HEK293 (cell line): ENCODE measurements around the gene GNB1L.

Experiments used
- CTCF ChIA-PET: fragments of 350-600 bp; formaldehyde crosslinking; extraction: SDS; loops from one replicate; lab custom pipeline; 2021; ENCODE audit warnings: antibody characterized with exemption; lab: Yijun Ruan, JAX
- POLR2A ChIA-PET: fragments of 300-600 bp; formaldehyde crosslinking; extraction: SDS; loops from one replicate; lab custom pipeline; 2020; ENCODE audit warnings: antibody characterized with exemption, inconsistent platforms; lab: Yijun Ruan, JAX
- H3K27ac ChIP-seq: fragments of 200-500 bp; sonication (Bioruptor generic); 2 replicates; pipeline ENCODE4 v1.5.1; 2014; ENCODE audit warnings: low read depth, low read length, control low read depth, inconsistent platforms; ENCODE audit errors: extremely low read depth
- H3K36me3 ChIP-seq, 2 experiments: fragments of 200-500 bp in 1 of 2; sonication (Bioruptor generic) in 1 of 2; 1 replicate in 1 of 2; 2 replicates in 1 of 2; pipeline ENCODE4 v1.5.1; 2014 to 2017; ENCODE audit warnings: inconsistent platforms in 2 of 2, low read length in 2 of 2; ENCODE audit not compliant: control insufficient read depth in 2 of 2, insufficient read depth in 1 of 2
- H3K4me1 ChIP-seq: fragments of 200-500 bp; sonication (Bioruptor generic); 2 replicates; pipeline ENCODE4 v1.5.1; 2014; ENCODE audit warnings: mild to moderate bottlenecking, low read length, inconsistent platforms; ENCODE audit not compliant: control insufficient read depth, insufficient read depth
- H3K4me3 ChIP-seq: 2 replicates; pipeline ENCODE4 v1.5.1; 2011; ENCODE audit warnings: low read depth, mild to moderate bottlenecking, control low read depth, low read length, moderate library complexity
- H3K9me3 ChIP-seq: fragments of 200-500 bp; sonication (Bioruptor generic); 2 replicates; pipeline ENCODE4 v1.5.1; 2014; ENCODE audit warnings: low read depth, low read length, inconsistent platforms; ENCODE audit not compliant: control insufficient read depth, insufficient read depth
- BCL11B ChIP-seq: fragments of 450-650 bp; formaldehyde crosslinking; IDR thresholded peaks from 2 replicates; pipeline ENCODE4 v1.5.1; 2016; ENCODE audit warnings: low read depth, missing biosample characterization, missing genetic modification characterization
- GLI2 ChIP-seq: fragments of 450-650 bp; formaldehyde crosslinking; IDR thresholded peaks from 2 replicates; pipeline ENCODE4; 2017; ENCODE audit warnings: missing biosample characterization, missing genetic modification characterization, low read depth, borderline replicate concordance
- GLI4 ChIP-seq: fragments of 450-650 bp; formaldehyde crosslinking; IDR thresholded peaks from 2 replicates; pipeline ENCODE4 v1.5.1; 2016; ENCODE audit warnings: missing biosample characterization, missing genetic modification characterization
- PRDM4 ChIP-seq: fragments of 450-650 bp; formaldehyde crosslinking; IDR thresholded peaks from 2 replicates; pipeline ENCODE4 v1.5.1; 2017; ENCODE audit warnings: missing biosample characterization, missing genetic modification characterization
- RBAK ChIP-seq: fragments of 450-650 bp; formaldehyde crosslinking; IDR thresholded peaks from 2 replicates; pipeline ENCODE4 v1.5.1; 2016; ENCODE audit warnings: missing biosample characterization, missing genetic modification characterization
- SALL2 ChIP-seq: fragments of 450-650 bp; formaldehyde crosslinking; IDR thresholded peaks from 2 replicates; pipeline ENCODE4 v1.5.0; 2017; ENCODE audit warnings: missing biosample characterization, mild to moderate bottlenecking, missing genetic modification characterization, borderline replicate concordance
- SCRT2 ChIP-seq: fragments of 450-650 bp; formaldehyde crosslinking; IDR thresholded peaks from 2 replicates; pipeline ENCODE4 v1.5.1; 2016; ENCODE audit warnings: missing biosample characterization, missing genetic modification characterization
- WT1 ChIP-seq: fragments of 450-650 bp; formaldehyde crosslinking; IDR thresholded peaks from 2 replicates; pipeline ENCODE4 v1.5.1; 2016; ENCODE audit warnings: missing biosample characterization, missing genetic modification characterization
- ZNF121 ChIP-seq: fragments of 450-650 bp; formaldehyde crosslinking; IDR thresholded peaks from 2 replicates; pipeline ENCODE4 v1.5.1; 2016; ENCODE audit warnings: missing biosample characterization, missing genetic modification characterization
- ZNF138 ChIP-seq: fragments of 450-650 bp; formaldehyde crosslinking; IDR thresholded peaks from 2 replicates; pipeline ENCODE4 v1.5.1; 2016; ENCODE audit warnings: missing biosample characterization, missing genetic modification characterization, borderline replicate concordance
- ZNF148 ChIP-seq: fragments of 450-650 bp; formaldehyde crosslinking; IDR thresholded peaks from 2 replicates; pipeline ENCODE4 v1.5.0; 2017; ENCODE audit warnings: missing biosample characterization, missing genetic modification characterization, borderline replicate concordance
- ZNF19 ChIP-seq: fragments of 450-650 bp; formaldehyde crosslinking; IDR thresholded peaks from 2 replicates; pipeline ENCODE4; 2016; ENCODE audit warnings: missing biosample characterization, missing genetic modification characterization, low read depth
- ZNF274 ChIP-seq, 2 experiments: fragments of 200-500 bp in 1 of 2; fragments of 450-650 bp in 1 of 2; sonication (Bioruptor generic) in 1 of 2; formaldehyde crosslinking in 1 of 2; IDR thresholded peaks; 2 replicates each; pipeline versions ENCODE4 v1.5.1 to v1.6.1; 2014 to 2016; ENCODE audit warnings: borderline replicate concordance in 1 of 2, inconsistent platforms in 1 of 2, low read length in 1 of 2, missing biosample characterization in 1 of 2, missing genetic modification characterization in 1 of 2
- ZNF354C ChIP-seq: fragments of 450-650 bp; formaldehyde crosslinking; IDR thresholded peaks from 2 replicates; pipeline ENCODE4 v1.5.1; 2016; ENCODE audit warnings: missing biosample characterization, missing genetic modification characterization, low read depth, borderline replicate concordance
- ZNF394 ChIP-seq: fragments of 450-650 bp; formaldehyde crosslinking; IDR thresholded peaks from 2 replicates; pipeline ENCODE4 v1.5.1; 2016; ENCODE audit warnings: missing biosample characterization, missing genetic modification characterization, mild to moderate bottlenecking, moderate library complexity, borderline replicate concordance
- ZNF416 ChIP-seq: fragments of 450-650 bp; formaldehyde crosslinking; IDR thresholded peaks from 2 replicates; pipeline ENCODE4 v1.5.1; 2016; ENCODE audit warnings: missing biosample characterization, missing genetic modification characterization
- ZNF449 ChIP-seq: fragments of 450-650 bp; formaldehyde crosslinking; IDR thresholded peaks from 2 replicates; pipeline ENCODE4 v1.5.1; 2017; ENCODE audit warnings: missing biosample characterization, mild to moderate bottlenecking, missing genetic modification characterization, moderate library complexity
- ZNF585B ChIP-seq: fragments of 450-650 bp; formaldehyde crosslinking; IDR thresholded peaks from 2 replicates; pipeline ENCODE4 v1.5.1; 2016; ENCODE audit warnings: missing biosample characterization, missing genetic modification characterization
- ZNF596 ChIP-seq: fragments of 450-650 bp; IDR thresholded peaks from 2 replicates; pipeline ENCODE4 v1.5.0; 2018; ENCODE audit warnings: missing biosample characterization, mild to moderate bottlenecking, missing genetic modification characterization, moderate library complexity
- ZNF626 ChIP-seq: fragments of 450-650 bp; sonication (Bioruptor Pico); formaldehyde crosslinking; IDR thresholded peaks from 2 replicates; pipeline ENCODE4 v1.5.1; 2018; ENCODE audit warnings: missing biosample characterization, missing genetic modification characterization, inconsistent platforms
- ZNF707 ChIP-seq: fragments of 450-650 bp; formaldehyde crosslinking; IDR thresholded peaks from 2 replicates; pipeline ENCODE4 v1.5.1; 2016; ENCODE audit warnings: missing biosample characterization, missing genetic modification characterization

GNB1L gene

GRCh38 chr22:19828035-19828401 is 26.7 kb downstream of the GNB1L start:
- Histone ChIP-seq H3K27ac (no peak overlapping the region), H3K36me3 (no peaks in the 10 kb centered on the region), H3K9me3 (no peaks in the 10 kb centered on the region), H3K4me3 (no peak overlapping the region), H3K4me1 (no peaks in the 10 kb centered on the region)
- TF ChIP-seq ZNF626 (tag by site-specific recombination) (no peak), ZNF596 (tag by site-specific recombination) (no peak), SCRT2 (tag by site-specific recombination) (no peak), ZNF707 (tag by site-specific recombination) (no peak), ZNF274 (IDR thresholded peaks at IDR 0.05; ENCODE audit: low read length) (no peak), ZNF274 (tag by site-specific recombination; IDR thresholded peaks at IDR 0.05; ENCODE audit: borderline replicate concordance) (no peak), RBAK (tag by site-specific recombination) (no peak), PRDM4 (tag by site-specific recombination) (no peak), ZNF121 (tag by site-specific recombination) (no peak), ZNF394 (tag by site-specific recombination) (no peak), GLI2 (no peak), ZNF354C (tag by site-specific recombination) (no peak), ZNF416 (tag by site-specific recombination) (no peak), ZNF585B (tag by site-specific recombination) (no peak), SALL2 (no peak), ZNF19 (tag by site-specific recombination) (no peak)
- CTCF ChIA-PET, result no interaction called here
- POLR2A ChIA-PET, result no interaction called here

GRCh38 chr22:19827341-19828034 is 27.2 kb downstream of the GNB1L start:
- Histone ChIP-seq H3K4me1 (no peaks in the 10 kb centered on the region), H3K27ac (no peak overlapping the region), H3K4me3 (no peak overlapping the region), H3K9me3 (no peaks in the 10 kb centered on the region), H3K36me3 (no peaks in the 10 kb centered on the region)
- ChIA-PET POLR2A (no interaction called here), CTCF (interaction anchor here (0.7 kb wide), 1 partner anchor 25 kb away, joined by 4 read pairs; no protein-coding TSS in a partner anchor)
- no peak for TF ChIP-seq ZNF449 (tag by site-specific recombination)
- TF ChIP-seq BCL11B, result no peak
- TF ChIP-seq GLI2, result no peak
- TF ChIP-seq ZNF138 (tag by site-specific recombination), result no peak
- TF ChIP-seq WT1 (tag by site-specific recombination), result no peak
- TF ChIP-seq ZNF148 (tag by site-specific recombination), result no peak
- TF ChIP-seq GLI4 (tag by site-specific recombination), result no peak
